HUDEP-2 (cell line): ENCODE measurements around the gene CORO1C.
A peak's percentile ranks its signal among the peaks of the same experiment; 100 is the strongest.
"Not testable (repeated sequence)": the region's sequence is repeated elsewhere in the genome, so short reads cannot be mapped to it uniquely, and the experiment has no call there.

Experiments used
- DNase-seq, 76 experiments: peaks; one replicate each; lab custom pipeline; 2025; ENCODE audit not compliant: unreplicated experiment in 76 of 76; lab: John Stamatoyannopoulos, UW

CORO1C gene

GRCh38 chr12:108620236-108620879 lies 111.0 kb downstream of the CORO1C start:
- no peak for DNase-seq

- DNase-seq, result no peak
These were observed 111.8 kb downstream of the CORO1C start for GRCh38 chr12:108619369-108620160.

GRCh38 chr12:108618953-108619274 lies 112.4 kb downstream of the CORO1C start:
- not testable (repeated sequence) for DNase-seq

- peak in 61 of 76 experiments; percentile 6 to 72 (median 52) for DNase-seq
These were observed 113.0 kb downstream of the CORO1C start for GRCh38 chr12:108618079-108618952.

DNA sequence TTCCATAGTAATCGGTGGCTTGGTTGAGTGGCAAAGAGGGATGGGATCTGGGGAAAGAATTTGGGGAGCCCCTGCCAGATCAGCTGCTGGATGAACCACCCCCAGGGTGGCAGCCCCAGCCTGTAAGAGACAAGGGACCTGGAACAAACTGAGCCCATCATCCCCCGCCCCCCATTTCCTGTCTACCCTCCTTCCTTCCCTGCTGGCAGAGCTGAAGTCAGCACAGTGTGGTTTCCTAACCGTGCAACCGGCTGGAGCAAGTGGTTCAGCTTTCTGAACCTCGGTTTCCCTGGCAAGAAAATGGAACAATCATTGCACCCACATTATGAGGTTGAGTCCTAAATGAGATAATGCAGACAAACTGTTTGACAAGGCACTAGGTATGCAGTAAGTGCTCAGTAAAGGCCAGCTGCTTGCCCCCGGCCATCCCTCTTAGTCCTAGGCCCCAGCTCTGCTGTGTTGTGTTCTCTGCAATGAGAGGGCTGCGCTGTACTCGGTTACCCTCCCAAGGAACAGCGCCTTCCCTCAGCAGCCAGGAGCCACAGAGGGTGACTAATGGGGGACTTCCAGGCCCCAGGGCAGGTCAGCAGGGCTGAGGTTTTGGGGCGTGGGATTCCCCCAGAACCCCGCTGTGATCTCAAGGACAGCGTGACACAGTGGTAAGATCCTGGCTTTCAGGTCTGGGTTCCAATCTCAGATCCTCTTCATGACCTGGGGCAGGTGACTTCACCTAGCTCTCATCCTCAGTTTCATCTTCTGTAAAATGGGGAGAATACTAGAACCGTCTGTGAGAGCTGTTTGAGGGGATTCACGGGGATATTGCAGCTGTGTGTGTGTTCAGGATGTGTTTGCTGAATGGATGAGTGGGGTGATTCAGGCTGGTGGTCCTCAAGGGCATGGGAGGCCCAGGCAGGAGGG lies 114.1 kb downstream of the CORO1C start:
- DNase-seq, result no peak

- no peak for DNase-seq
These were observed 115.0 kb downstream of the CORO1C start for GRCh38 chr12:108616359-108616758.

- no peak for DNase-seq
These were observed 115.4 kb downstream of the CORO1C start for GRCh38 chr12:108615918-108616317.

- no peak for DNase-seq
These were observed 116.7 kb downstream of the CORO1C start for GRCh38 chr12:108614639-108615038.

GRCh38 chr12:108614041-108614440 lies 117.3 kb downstream of the CORO1C start:
- no peak for DNase-seq

DNA sequence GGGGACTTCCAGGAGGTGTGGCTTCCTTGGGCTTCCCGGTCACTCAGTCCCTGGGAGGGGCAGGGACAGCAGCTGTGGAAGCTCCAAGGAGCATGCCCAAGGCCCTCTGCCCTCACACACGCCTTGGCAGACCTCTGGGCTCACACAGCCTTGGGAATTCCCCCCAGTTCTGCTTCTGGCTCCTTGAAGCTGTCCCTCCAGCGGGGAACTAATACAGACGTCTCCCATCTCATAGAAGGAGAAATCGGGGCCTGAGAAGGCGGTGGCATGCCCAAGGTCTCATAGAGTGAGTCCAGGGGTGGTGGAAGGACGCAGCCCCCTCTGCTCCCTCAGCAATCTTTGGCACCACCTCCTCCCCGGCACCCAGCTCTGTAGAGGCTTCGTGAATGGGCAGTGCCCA lies 117.8 kb downstream of the CORO1C start:
- DNase-seq, result no peak

DNA sequence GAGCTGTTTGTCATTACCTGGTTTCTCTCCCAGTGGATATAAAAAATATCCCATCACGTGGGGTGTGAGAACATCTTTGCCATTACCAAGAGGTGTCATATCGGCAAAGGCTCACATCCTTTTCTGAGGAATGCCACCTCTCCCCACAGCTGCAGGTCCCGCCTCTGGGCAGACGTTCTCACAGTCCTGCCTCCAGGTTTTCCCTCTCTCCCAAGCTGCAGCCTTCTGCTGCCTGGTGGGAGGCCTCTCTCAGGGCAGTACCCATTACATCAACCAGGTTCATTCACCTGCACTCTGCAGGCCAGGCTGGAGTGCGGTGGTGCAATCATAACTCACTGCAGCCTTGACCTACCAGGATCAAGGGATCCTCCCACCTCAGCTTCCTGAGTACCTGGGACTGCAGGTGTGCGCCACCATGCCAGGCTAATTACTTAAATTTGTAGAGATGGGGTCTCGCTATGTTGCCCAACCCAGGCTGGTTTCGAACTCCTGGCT lies 118.5 kb downstream of the CORO1C start:
- no peak for DNase-seq

DNA sequence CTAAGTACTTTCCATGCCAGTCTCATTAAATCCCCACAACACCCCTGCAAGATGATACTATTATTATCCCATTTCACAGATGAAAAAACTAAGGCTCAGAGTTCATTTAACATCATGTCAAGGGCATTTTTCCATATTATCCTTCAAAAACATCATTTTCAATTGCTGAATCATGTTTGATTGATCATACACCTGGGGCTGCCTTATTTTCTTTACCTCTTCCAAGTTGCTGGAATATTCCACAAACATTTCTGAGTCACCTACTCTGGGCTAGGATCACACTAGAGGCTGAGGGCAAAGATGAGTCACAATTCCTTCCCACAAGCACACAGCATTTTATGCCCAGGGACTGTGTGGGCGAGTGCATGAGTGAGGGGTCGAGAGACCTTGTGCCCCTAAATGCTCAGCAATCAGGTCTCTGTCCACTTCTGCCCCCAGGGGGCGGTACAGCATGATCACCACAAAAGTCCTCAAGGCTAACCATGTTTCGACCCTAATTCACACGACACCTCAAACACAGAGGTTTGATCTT lies 119.4 kb downstream of the CORO1C start:
- DNase-seq, result peak in 32 of 76 experiments; percentile 7 to 56 (median 23)

DNA sequence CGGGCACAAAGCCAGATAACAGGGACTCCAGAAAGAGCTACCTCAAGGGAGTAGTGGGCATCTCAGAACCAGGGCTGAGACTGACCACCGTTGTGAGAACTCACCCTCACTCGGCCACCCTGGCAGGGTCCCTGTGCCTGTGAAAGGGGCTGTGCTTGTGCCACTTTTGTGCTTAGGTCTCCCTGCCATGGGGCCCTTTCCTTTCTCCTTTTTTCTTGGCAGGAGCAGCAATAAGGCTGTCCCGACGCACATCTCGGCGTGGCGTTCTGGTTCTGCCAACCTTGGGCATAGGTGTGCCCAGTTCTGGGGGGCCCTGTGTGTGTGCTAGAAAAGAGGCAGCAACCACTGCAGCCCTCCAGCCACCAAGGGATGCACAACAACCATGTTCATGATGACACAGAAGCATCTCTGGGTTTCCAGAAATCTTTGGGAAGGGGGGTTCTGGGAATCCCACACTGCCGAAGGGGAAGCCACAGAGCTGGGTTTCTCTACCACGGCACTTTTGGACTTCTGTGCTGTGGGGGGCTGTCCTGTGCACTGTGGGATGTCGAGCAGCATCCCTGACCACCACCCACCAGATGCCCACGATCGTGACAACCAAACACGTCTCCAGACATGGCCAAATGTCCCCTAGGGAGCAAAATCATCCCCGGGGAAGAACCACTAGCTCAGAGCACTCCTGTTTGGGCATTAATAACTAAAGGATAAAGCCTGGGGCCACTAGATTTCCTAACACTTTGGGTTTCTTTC lies 120.3 kb downstream of the CORO1C start:
- no peak for DNase-seq

- no peak for DNase-seq
These were observed 120.9 kb downstream of the CORO1C start for GRCh38 chr12:108610336-108610815.

DNA sequence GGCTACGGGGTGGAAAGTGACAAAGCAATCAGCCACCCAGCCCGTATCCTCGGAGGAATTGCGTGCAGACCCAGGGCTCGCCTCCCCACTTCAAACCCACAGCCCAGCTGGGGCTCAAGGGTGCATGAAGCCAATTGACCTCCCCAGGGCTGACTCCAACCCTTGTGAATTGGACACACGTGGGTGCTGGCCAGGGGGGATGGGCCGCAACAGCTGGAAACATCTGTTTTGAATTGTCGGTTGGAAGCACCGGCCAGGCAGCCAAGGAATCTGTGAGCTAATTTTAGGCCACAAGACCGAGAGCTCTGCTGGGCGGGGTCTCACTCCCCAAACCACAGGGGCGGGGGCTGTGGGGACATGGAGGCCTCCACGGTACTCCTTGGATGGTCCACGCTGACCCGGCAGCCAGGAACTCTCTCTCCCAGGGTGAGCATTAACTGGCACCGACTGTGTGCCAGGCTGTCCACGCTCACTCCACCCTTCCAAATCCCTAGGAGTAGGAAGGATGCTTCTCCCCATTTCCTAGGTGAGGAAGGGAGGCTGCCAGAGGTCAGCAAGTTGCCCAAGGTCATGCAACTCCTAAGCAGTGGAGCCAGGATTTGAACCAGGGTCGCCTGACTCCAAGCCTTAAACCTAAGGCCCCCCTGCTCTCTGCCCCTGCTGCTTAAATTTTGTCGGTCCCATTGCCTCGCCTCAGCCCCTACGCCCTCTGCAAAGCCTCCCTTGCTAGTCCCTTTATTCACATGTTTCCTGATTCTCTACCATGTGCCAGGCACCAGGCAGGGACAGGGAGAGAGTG lies 121.6 kb downstream of the CORO1C start:
- no peak for DNase-seq

- DNase-seq, result no peak
These were observed 122.7 kb downstream of the CORO1C start for GRCh38 chr12:108608616-108609015.

DNA sequence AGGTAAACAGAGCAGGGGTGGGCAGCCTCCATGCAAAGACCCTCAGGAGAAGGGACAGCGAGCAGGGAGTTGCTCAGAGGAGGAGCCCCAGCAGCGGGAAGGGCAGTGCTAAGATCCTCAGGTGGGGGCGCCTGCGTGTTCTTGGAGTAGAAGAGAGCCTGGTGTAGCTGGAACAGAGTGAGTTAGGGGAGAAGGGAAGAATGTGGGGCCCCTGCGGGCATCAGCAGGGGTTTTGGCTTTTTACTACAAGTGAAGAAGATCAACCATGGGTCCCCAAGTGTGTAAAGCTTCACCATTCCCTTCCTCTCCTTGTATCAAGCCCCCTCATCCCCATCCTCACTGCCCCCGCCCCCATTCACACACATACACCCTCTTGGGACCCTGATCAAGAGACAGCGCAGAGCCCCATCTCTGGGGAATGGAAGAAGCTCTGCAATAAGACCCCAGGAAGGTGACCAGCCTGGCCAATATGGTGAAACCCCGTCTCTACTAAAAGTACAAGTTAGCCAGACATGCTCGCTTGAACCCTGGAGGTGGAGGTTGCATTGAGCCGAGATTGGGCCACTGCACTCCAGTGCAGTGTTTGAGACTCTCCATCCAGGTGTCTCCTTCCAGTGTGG lies 123.2 kb downstream of the CORO1C start:
- DNase-seq, result no peak

DNA sequence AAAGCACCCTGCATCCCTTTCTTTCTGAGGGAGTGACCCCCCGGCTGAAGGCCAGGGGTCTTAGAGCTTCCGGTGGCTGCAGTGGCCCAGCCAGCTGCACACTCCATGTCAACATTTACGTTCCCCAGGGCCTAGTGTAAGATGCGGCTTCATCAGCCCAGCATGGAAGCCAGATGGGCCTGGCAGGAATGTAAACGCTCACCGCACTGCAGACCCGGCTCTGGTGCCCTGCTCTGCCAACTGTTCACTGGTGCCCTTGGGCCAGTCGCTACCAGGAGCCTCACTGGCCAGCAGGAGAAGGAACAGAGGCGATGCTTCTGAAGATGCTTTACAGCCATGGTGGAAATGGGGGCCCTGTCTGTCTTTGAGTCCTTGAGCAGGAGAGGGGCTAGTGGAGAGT lies 124.8 kb downstream of the CORO1C start:
- no peak for DNase-seq
